HG03103 (cell line): ENCODE measurements around the gene IL5RA.
A peak's percentile ranks its signal among the peaks of the same experiment; 100 is the strongest.

ENCODE experiments used
- ATAC-seq: cut with Tn5 transposase; IDR thresholded peaks from one replicate; pipeline ENCODE4 v1.9.1; 2021; ENCODE audit warnings: low read depth; ENCODE audit not compliant: unreplicated experiment

Gene IL5RA

GRCh38 chr3:3069723-3070122, 40.5 kb downstream of the IL5RA start:
- no peak for ATAC-seq

- ATAC-seq = no peak
Observed at GRCh38 chr3:3068358-3068881, 41.8 kb downstream of the IL5RA start.

- ATAC-seq = no peak
Observed at GRCh38 chr3:3066910-3067309, 43.3 kb downstream of the IL5RA start.

GRCh38 chr3:3066378-3066777, 43.8 kb downstream of the IL5RA start:
- peak; percentile 53 for ATAC-seq

- ATAC-seq = no peak
Observed at GRCh38 chr3:3065876-3066275, 44.3 kb downstream of the IL5RA start.

- ATAC-seq = no peak
Observed at GRCh38 chr3:3064297-3064696, 45.9 kb downstream of the IL5RA start.

GRCh38 chr3:3059645-3060044, 50.5 kb downstream of the IL5RA start:
- no peak for ATAC-seq

GRCh38 chr3:3053974-3054373, 56.2 kb downstream of the IL5RA start:
- no peak for ATAC-seq

- no peak for ATAC-seq
Observed at GRCh38 chr3:3038201-3038991, 71.8 kb downstream of the IL5RA start.

- no peak for ATAC-seq
Observed at GRCh38 chr3:3037156-3037555, 73.0 kb downstream of the IL5RA start.

- ATAC-seq = no peak
Observed at GRCh38 chr3:3031326-3031725, 78.8 kb downstream of the IL5RA start.

GRCh38 chr3:3027976-3028567, 82.1 kb downstream of the IL5RA start:
- peak; percentile 84 for ATAC-seq

- ATAC-seq = no peak
Observed at GRCh38 chr3:3023111-3023745, 86.9 kb downstream of the IL5RA start.

GRCh38 chr3:3020209-3020608, 90.0 kb downstream of the IL5RA start:
- no peak for ATAC-seq
